GM23248 (cell line): ENCODE results near the gene NUDCD3. TPM values are rescaled to one million over a fixed set of nuclear protein-coding genes. Genes with fewer than 3 reads are reported as not detected.

Experiments
- DNase-seq: peaks from one replicate; pipeline ENCODE4 v3.0.0-alpha.2; 2015
- H2AFZ ChIP-seq: fragments of 200-600 bp; sonication (generic); 2 replicates; pipeline ENCODE4 v1.6.1; 2016; ENCODE audit warnings: antibody characterized with exemption
- H3F3A ChIP-seq: fragments of 200-600 bp; sonication (generic); 2 replicates; pipeline ENCODE4 v1.6.1; 2016; ENCODE audit warnings: mild to moderate bottlenecking, antibody characterized with exemption, mixed run types; ENCODE audit not compliant: insufficient read depth
- H3K27ac ChIP-seq: fragments of 200-600 bp; sonication (generic); 2 replicates; pipeline ENCODE4 v1.5.1; 2016; ENCODE audit warnings: mild to moderate bottlenecking
- H3K27me3 ChIP-seq: fragments of 200-600 bp; sonication (generic); replicated peaks from 2 replicates; pipeline ENCODE4 v1.6.1; 2016; ENCODE audit warnings: mild to moderate bottlenecking; ENCODE audit not compliant: insufficient read depth
- H3K36me3 ChIP-seq: fragments of 200-600 bp; sonication (generic); 2 replicates; pipeline ENCODE4 v1.6.1; 2016; ENCODE audit warnings: low read depth, mild to moderate bottlenecking
- H3K4me1 ChIP-seq: fragments of 200-600 bp; sonication (generic); 2 replicates; pipeline ENCODE4 v1.6.1; 2016; ENCODE audit warnings: mild to moderate bottlenecking; ENCODE audit not compliant: insufficient read depth
- H3K4me2 ChIP-seq: fragments of 200-600 bp; sonication (generic); one replicate; pipeline ENCODE4 v1.6.1; 2016; ENCODE audit warnings: mild to moderate bottlenecking; ENCODE audit not compliant: unreplicated experiment
- H3K4me3 ChIP-seq: fragments of 200-600 bp; sonication (generic); 2 replicates; pipeline ENCODE4 v1.5.1; 2016; ENCODE audit warnings: mild to moderate bottlenecking
- H3K79me2 ChIP-seq: fragments of 200-600 bp; sonication (generic); 2 replicates; pipeline ENCODE4 v1.6.1; 2016; ENCODE audit warnings: mild to moderate bottlenecking; ENCODE audit not compliant: insufficient read depth
- H3K9ac ChIP-seq: fragments of 200-600 bp; sonication (generic); 2 replicates; pipeline ENCODE4 v1.6.1; 2016; ENCODE audit warnings: mild to moderate bottlenecking
- H3K9me2 ChIP-seq: fragments of 200-600 bp; sonication (generic); 2 replicates; pipeline ENCODE4 v1.6.1; 2016; ENCODE audit warnings: mixed run types, mild to moderate bottlenecking, moderate library complexity; ENCODE audit not compliant: insufficient read depth
- H3K9me3 ChIP-seq: fragments of 200-600 bp; sonication (generic); one replicate; pipeline ENCODE4 v1.6.1; 2017; ENCODE audit warnings: low read depth
- H4K20me1 ChIP-seq: fragments of 200-600 bp; sonication (generic); 2 replicates; pipeline ENCODE4 v1.6.0; 2016; ENCODE audit not compliant: insufficient read depth
- EZH2 ChIP-seq: fragments of 200-600 bp; sonication (generic); IDR thresholded peaks from 2 replicates; pipeline ENCODE4 v1.6.1; 2018; ENCODE audit warnings: antibody characterized with exemption, mild to moderate bottlenecking; ENCODE audit not compliant: insufficient read depth, poor library complexity, severe bottlenecking
- EZH2phosphoT487 ChIP-seq: fragments of 200-600 bp; sonication (generic); IDR thresholded peaks from 2 replicates; pipeline ENCODE4 v1.6.1; 2018; ENCODE audit warnings: antibody characterized with exemption, moderate library complexity, mild to moderate bottlenecking, low read depth; ENCODE audit not compliant: insufficient read depth
- WGBS, 2 experiments: methylation state at CpG; one replicate each; pipeline ENCODE4 v1.1.6; 2015 to 2017; ENCODE audit warnings: low lambda C conversion rate in 2 of 2, low coverage in 1 of 2; ENCODE audit errors: missing lambda C conversion rate in 2 of 2; 5-methylcytosine and 5-hydroxymethylcytosine counted together
- in situ Hi-C: fragments of 300-500 bp; cut with MboI; formaldehyde crosslinking; loops from 2 replicates; pipeline ENCODE4 v1.15.0; 2020
- polyA plus RNA-seq: library from polyadenylated mRNA; unstranded; fragments of >200 nt; fragmentation: Nextera tagmentation; extraction: Ambion mirVana; gene quantifications from 2 replicates; pipeline ENCODE4 v1.2.1, GENCODE V29; 2016
- total RNA-seq: library from RNA; depleted of rRNA; stranded (reverse); fragments of >200 nt; shearing (Covaris generic); gene quantifications from 2 replicates; pipeline ENCODE4 v1.2.3, GENCODE V29; 2014

Gene NUDCD3
- total and polyA plus RNA-seq, 2 experiments from 2014 or later, result 56.7 to 79.1 TPM

DNA sequence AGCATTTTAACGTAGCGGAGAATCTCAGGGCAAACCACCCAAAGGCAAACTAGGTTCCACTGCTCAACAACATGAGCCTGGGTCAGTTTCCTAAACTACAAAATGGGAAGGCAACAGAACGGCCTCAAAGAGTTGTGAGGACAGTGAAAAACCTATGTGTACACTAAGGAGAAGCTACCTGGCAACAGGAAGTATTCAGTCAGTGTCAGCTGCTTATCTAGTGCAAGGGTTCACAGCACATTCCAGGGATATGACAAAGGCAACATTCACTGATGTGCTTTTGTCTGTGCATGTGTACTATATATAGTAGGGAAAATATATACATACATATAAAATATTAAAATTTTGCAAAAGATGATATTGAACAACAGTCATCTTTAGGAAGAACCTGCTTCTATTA lies 17.2 kb downstream of the NUDCD3 start:
- Histone ChIP-seq H3K4me3 (no peak overlapping the region), H3K27ac (no peak overlapping the region), H3K9me3 (no peaks in the 10 kb centered on the region), H4K20me1 (no peaks in the 10 kb centered on the region), H3K9ac (no peak overlapping the region), H3K36me3 (peaks cover 7% of the 10 kb centered on the region), H2AFZ (no peak overlapping the region), H3K4me2 (no peak overlapping the region), H3K79me2 (peaks cover 93% of the 10 kb centered on the region), H3K4me1 (peaks cover 39% of the 10 kb centered on the region), H3K9me2 (no peaks in the 10 kb centered on the region), H3K27me3 (no peaks in the 10 kb centered on the region), H3F3A (peaks cover 27% of the 10 kb centered on the region; the same call in 1 of the 2 replicates)
- in situ Hi-C loops, result no loop called here
- 86 to 87% methylated on average over 3 of the region's 3 CpGs for WGBS, 2 experiments
- DNase-seq, result peak; percentile 43
- TF ChIP-seq EZH2 (no peak), EZH2phosphoT487 (no peak)

DNA sequence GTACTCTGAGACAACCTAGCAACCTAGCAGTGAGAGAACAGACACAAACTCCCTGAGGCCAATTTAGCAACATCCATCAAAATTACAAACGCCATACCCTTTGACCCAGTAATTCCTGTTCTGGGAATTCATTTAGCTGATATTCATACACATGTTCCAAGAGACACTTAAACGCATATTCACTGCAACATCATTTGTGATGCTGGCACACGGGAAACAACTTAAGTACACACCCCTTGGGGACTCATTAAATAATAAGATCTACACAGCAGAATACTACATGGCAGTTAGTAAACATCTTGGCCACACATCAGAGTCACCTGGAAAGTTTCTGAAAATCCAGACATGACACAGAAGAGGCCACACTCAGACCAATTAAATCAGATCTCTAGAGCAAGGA lies 17.6 kb downstream of the NUDCD3 start:
- H3F3A ChIP-seq, result peaks cover 23% of the 10 kb centered on the region; the same call in 1 of the 2 replicates
- H3K4me1 ChIP-seq, result peaks cover 39% of the 10 kb centered on the region
- no peak for DNase-seq
- peaks cover 8% of the 10 kb centered on the region for H3K36me3 ChIP-seq
- in situ Hi-C loops, result no loop called here
- no peak overlapping the region for H2AFZ ChIP-seq
- H3K4me3 ChIP-seq, result no peak overlapping the region
- H3K79me2 ChIP-seq, result peaks cover 95% of the 10 kb centered on the region
- H3K4me2 ChIP-seq, result no peak overlapping the region
- no peaks in the 10 kb centered on the region for H3K9me2 ChIP-seq
- 91 to 96% methylated on average over 3 of the region's 3 CpGs for WGBS, 2 experiments
- H4K20me1 ChIP-seq, result no peaks in the 10 kb centered on the region
- H3K27me3 ChIP-seq, result no peaks in the 10 kb centered on the region
- no peak overlapping the region for H3K9ac ChIP-seq
- no peak overlapping the region for H3K27ac ChIP-seq
- TF ChIP-seq EZH2 (no peak), EZH2phosphoT487 (no peak)
- no peaks in the 10 kb centered on the region for H3K9me3 ChIP-seq

DNA sequence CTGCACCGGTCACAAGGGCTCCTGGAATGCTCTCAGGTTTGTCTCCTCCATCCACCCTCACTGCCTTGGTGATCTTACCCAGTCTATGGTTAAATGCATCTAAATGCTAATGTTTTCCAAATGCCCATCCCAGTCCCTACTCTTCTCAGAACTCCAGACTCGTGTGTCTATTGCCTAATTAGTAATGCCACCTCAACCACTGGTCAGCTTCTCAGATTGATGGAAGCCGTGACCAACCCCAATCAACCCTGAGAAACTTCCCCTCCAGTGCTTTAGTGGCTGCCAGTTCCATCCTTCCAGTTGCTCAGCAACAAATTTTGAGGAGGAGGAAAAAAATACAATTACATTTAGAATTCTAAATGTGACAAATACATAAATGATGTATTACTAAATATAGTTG lies 18.6 kb downstream of the NUDCD3 start:
- Histone ChIP-seq H3K27ac (no peak overlapping the region), H3K9ac (no peak overlapping the region), H3K36me3 (peaks cover 8% of the 10 kb centered on the region), H3K27me3 (no peaks in the 10 kb centered on the region), H2AFZ (no peak overlapping the region), H3K4me1 (peaks cover 36% of the 10 kb centered on the region), H3F3A (peaks cover 22% of the 10 kb centered on the region; the same call in 1 of the 2 replicates), H3K4me3 (no peak overlapping the region), H3K9me2 (no peaks in the 10 kb centered on the region), H4K20me1 (no peaks in the 10 kb centered on the region), H3K9me3 (no peaks in the 10 kb centered on the region), H3K4me2 (no peak overlapping the region), H3K79me2 (peaks cover 100% of the 10 kb centered on the region)
- in situ Hi-C loops, result no loop called here
- TF ChIP-seq EZH2phosphoT487 (no peak), EZH2 (no peak)
- 81 to 94% methylated on average over 3 of the region's 3 CpGs for WGBS, 2 experiments
- DNase-seq, result peak; percentile 19

DNA sequence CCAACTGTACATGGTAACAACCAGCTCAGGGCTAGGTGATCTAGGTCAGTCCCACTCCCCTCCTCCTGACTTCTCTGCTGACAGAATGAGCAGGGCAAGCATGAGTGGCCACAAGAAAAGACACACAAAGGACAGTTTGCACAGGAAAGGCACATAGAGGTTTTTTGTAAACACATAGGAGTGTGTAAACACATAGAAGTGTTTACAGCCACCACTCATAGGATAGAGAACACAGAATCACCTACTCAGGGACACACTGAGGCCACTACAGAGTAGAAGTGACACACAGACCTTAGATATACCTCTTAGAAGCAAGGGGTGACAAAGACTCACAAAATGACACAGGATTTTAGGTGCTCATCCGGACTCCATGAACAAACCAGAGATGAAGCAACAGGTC lies 19.0 kb downstream of the NUDCD3 start:
- in situ Hi-C loops, result no loop called here
- no peaks in the 10 kb centered on the region for H4K20me1 ChIP-seq
- peaks cover 100% of the 10 kb centered on the region for H3K79me2 ChIP-seq
- no peaks in the 10 kb centered on the region for H3K27me3 ChIP-seq
- H3K4me1 ChIP-seq, result peaks cover 40% of the 10 kb centered on the region
- no peak overlapping the region for H3K4me3 ChIP-seq
- no peak for TF ChIP-seq EZH2
- no peak for TF ChIP-seq EZH2phosphoT487
- H2AFZ ChIP-seq, result no peak overlapping the region
- no peak for DNase-seq
- H3K36me3 ChIP-seq, result peaks cover 8% of the 10 kb centered on the region
- H3K9me2 ChIP-seq, result no peaks in the 10 kb centered on the region
- 93 to 95% methylated on average over 1 of the region's 1 CpG for WGBS, 2 experiments
- no peak overlapping the region for H3K4me2 ChIP-seq
- H3K9me3 ChIP-seq, result no peaks in the 10 kb centered on the region
- peaks cover 22% of the 10 kb centered on the region; the same call in 1 of the 2 replicates for H3F3A ChIP-seq
- H3K27ac ChIP-seq, result no peak overlapping the region
- H3K9ac ChIP-seq, result no peak overlapping the region

- Histone ChIP-seq H3K36me3 (peaks cover 6% of the 10 kb centered on the region), H2AFZ (no peak overlapping the region), H3K9me2 (no peaks in the 10 kb centered on the region), H3F3A (peaks cover 22% of the 10 kb centered on the region; the same call in 1 of the 2 replicates), H3K9ac (no peak overlapping the region), H3K4me3 (no peak overlapping the region), H3K4me1 (peaks cover 47% of the 10 kb centered on the region), H3K27me3 (no peaks in the 10 kb centered on the region), H3K4me2 (no peak overlapping the region), H3K27ac (no peak overlapping the region), H3K79me2 (peaks cover 96% of the 10 kb centered on the region), H3K9me3 (no peaks in the 10 kb centered on the region), H4K20me1 (no peaks in the 10 kb centered on the region)
- no peak for DNase-seq
- WGBS, 2 experiments, result 94 to 96% methylated on average over 5 of the region's 5 CpGs
- in situ Hi-C loops, result no loop called here
- TF ChIP-seq EZH2phosphoT487, result no peak
Observed at GRCh38 chr7:44470628-44471245, 19.7 kb downstream of the NUDCD3 start.
